Brain microvascular endothelial cell (primary cell): ENCODE results near the gene TMEM132A.

Experiments
- DNase-seq: peaks from one replicate; pipeline ENCODE4 v3.0.0-alpha.2; 2020
- H3K27ac ChIP-seq: fragments of 250-450 bp; sonication (Bioruptor Pico); 2 replicates; pipeline ENCODE4 v1.5.1; 2020; ENCODE audit warnings: mild to moderate bottlenecking, moderate library complexity
- H3K27me3 ChIP-seq: fragments of 250-450 bp; sonication (Bioruptor Pico); replicated peaks from 2 replicates; pipeline ENCODE4 v1.5.1; 2020; ENCODE audit warnings: mild to moderate bottlenecking
- H3K36me3 ChIP-seq: fragments of 250-450 bp; sonication (Bioruptor Pico); replicated peaks from 2 replicates; pipeline ENCODE4 v1.5.1; 2020; ENCODE audit warnings: mild to moderate bottlenecking
- H3K4me3 ChIP-seq: 2 replicates; pipeline ENCODE4 v1.5.1; 2011; ENCODE audit warnings: low read depth, mild to moderate bottlenecking, control low read depth, low read length, moderate library complexity
- in situ Hi-C: cut with HindIII; loops from 2 replicates; pipeline ENCODE4 v1.10.0; 2017; ENCODE audit warnings: low sequenced_read_pairs, low pct_ligation_motif_present
- TF ChIP-seq, protein P1 (sequence below): IDR thresholded peaks from 2 replicates; pipeline ENCODE4 v1.5.1; 2011; ENCODE audit warnings: low read depth, mild to moderate bottlenecking, moderate library complexity, low read length, control low read depth, inconsistent platforms; ENCODE audit errors: missing control alignments

Gene TMEM132A

DNA sequence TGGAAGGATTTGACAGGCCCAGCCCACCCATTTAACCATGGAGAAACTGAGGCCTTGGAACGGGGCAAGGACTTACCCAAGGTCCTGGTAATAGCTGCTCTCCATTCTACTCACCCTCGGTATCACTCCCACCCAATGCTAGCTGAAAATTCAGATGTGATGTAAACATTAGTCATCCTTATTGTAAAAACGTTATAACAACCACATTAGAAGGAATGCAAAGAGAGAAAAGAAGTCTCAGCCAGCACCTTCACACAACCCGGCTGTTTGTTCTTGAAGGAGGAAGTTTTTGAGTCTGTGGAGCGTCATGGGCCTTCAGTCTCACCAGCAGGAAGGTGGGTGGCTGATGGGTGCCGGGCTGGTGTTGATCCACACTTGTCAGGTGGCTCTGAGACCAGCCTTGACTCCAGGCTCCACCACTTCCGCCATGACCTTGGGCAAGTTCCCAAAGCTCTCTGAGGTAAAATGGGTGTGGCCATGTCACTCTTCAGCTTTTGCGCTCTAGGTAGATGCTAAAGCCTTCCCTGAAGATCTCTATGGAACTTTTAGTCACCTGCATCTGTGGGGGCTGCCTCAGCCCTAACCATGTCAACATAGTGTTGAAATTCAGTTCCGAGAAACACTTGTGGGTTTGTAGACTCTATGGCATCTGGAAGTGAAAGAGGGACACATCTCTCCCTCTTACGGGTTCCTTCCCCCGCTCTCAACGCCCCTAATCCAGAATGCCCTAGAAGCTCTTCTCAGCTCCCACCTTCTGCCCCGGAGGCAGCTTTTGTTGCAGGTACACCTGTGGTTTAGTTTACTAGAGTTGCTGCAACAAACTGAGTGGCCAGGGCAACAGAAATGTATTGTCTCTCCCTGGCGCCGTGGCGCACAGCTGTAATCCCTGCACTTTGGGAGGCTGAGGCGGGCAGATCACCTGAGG, 62.0 kb downstream of the TMEM132A start:
- DNase-seq, result peak; percentile 41
- Histone ChIP-seq H3K36me3 (no peaks in the 10 kb centered on the region), H3K27me3 (peaks cover 9% of the 10 kb centered on the region), H3K4me3 (no peak overlapping the region), H3K27ac (no peak overlapping the region)
- TF ChIP-seq, protein P1, sequence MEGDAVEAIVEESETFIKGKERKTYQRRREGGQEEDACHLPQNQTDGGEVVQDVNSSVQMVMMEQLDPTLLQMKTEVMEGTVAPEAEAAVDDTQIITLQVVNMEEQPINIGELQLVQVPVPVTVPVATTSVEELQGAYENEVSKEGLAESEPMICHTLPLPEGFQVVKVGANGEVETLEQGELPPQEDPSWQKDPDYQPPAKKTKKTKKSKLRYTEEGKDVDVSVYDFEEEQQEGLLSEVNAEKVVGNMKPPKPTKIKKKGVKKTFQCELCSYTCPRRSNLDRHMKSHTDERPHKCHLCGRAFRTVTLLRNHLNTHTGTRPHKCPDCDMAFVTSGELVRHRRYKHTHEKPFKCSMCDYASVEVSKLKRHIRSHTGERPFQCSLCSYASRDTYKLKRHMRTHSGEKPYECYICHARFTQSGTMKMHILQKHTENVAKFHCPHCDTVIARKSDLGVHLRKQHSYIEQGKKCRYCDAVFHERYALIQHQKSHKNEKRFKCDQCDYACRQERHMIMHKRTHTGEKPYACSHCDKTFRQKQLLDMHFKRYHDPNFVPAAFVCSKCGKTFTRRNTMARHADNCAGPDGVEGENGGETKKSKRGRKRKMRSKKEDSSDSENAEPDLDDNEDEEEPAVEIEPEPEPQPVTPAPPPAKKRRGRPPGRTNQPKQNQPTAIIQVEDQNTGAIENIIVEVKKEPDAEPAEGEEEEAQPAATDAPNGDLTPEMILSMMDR, result no peak
- in situ Hi-C loops, result no loop called here
